ENCODE measurements around the gene FLYWCH1. TPM values are rescaled to one million over a fixed set of nuclear protein-coding genes. Genes with fewer than 3 reads are reported as not detected.

FLYWCH1 gene
- total RNA-seq, 1 donor from 2014 or later = 34.7 TPM

GRCh38 chr16:2990891-2991290, 79.2 kb downstream of the FLYWCH1 start:
- Histone ChIP-seq H3K27ac (no peak overlapping the region), H3K27me3 (ENCODE audit: low read depth) (peaks cover 9% of the 10 kb centered on the region), H3K4me3 (no peak overlapping the region), H3K36me3 (no peaks in the 10 kb centered on the region), H3K4me1 (no peaks in the 10 kb centered on the region), H3K9me3 (no peaks in the 10 kb centered on the region)
- ATAC-seq = no peak
- intact Hi-C loops (cut with DNase I) = no loop called here
- DNase-seq = no peak
- TF ChIP-seq CTCF (IDR thresholded peaks at IDR 0.05) = no peak

- Histone ChIP-seq H3K4me1 (no peaks in the 10 kb centered on the region), H3K4me3 (no peak overlapping the region), H3K36me3 (no peaks in the 10 kb centered on the region), H3K9me3 (no peaks in the 10 kb centered on the region), H3K27me3 (ENCODE audit: low read depth) (peaks cover 9% of the 10 kb centered on the region), H3K27ac (no peak overlapping the region)
- ATAC-seq = no peak
- TF ChIP-seq CTCF (IDR thresholded peaks at IDR 0.05) = no peak
- intact Hi-C loops (cut with DNase I) = no loop called here
- DNase-seq = no peak
These were observed 80.0 kb downstream of the FLYWCH1 start for GRCh38 chr16:2991566-2992261.

GRCh38 chr16:2992383-2993081, 80.8 kb downstream of the FLYWCH1 start:
- no peak for ATAC-seq
- Histone ChIP-seq H3K27me3 (ENCODE audit: low read depth) (peaks cover 4% of the 10 kb centered on the region), H3K27ac (no peak overlapping the region), H3K4me1 (no peaks in the 10 kb centered on the region), H3K4me3 (no peak overlapping the region), H3K36me3 (no peaks in the 10 kb centered on the region), H3K9me3 (no peaks in the 10 kb centered on the region)
- intact Hi-C loops (cut with DNase I) = no loop called here
- no peak for DNase-seq
- TF ChIP-seq CTCF (IDR thresholded peaks at IDR 0.05) = no peak

- Histone ChIP-seq H3K4me1 (no peaks in the 10 kb centered on the region), H3K4me3 (no peak overlapping the region), H3K9me3 (no peaks in the 10 kb centered on the region), H3K27ac (no peak overlapping the region), H3K27me3 (ENCODE audit: low read depth) (no peaks in the 10 kb centered on the region), H3K36me3 (no peaks in the 10 kb centered on the region)
- ATAC-seq = no peak
- no peak for DNase-seq
- no peak for TF ChIP-seq CTCF (IDR thresholded peaks at IDR 0.05)
- intact Hi-C loops (cut with DNase I) = no loop called here
These were observed 84.6 kb downstream of the FLYWCH1 start for GRCh38 chr16:2996298-2996697.

GRCh38 chr16:2999929-3000328, 88.2 kb downstream of the FLYWCH1 start:
- Histone ChIP-seq H3K9me3 (no peaks in the 10 kb centered on the region), H3K27ac (no peak overlapping the region), H3K27me3 (ENCODE audit: low read depth) (peaks cover 1% of the 10 kb centered on the region), H3K4me1 (peaks cover 2% of the 10 kb centered on the region), H3K36me3 (no peaks in the 10 kb centered on the region), H3K4me3 (no peak overlapping the region)
- no peak for TF ChIP-seq CTCF (IDR thresholded peaks at IDR 0.05)
- DNase-seq = no peak
- no peak for ATAC-seq
- intact Hi-C loops (cut with DNase I) = no loop called here
